Neural progenitor cell (in vitro differentiated cells): ENCODE measurements around the gene HTR6. TPM values are rescaled to one million over a fixed set of nuclear protein-coding genes. Genes with fewer than 3 reads are reported as not detected.

Experiments
- DNase-seq: peaks from one replicate; pipeline ENCODE4 v3.0.0-alpha.2; 2016; ENCODE audit warnings: low spot score
- H2AFZ ChIP-seq: fragments of 200-600 bp; sonication (generic); replicated peaks from 2 replicates; pipeline ENCODE4 v1.6.1; 2016; ENCODE audit warnings: antibody characterized with exemption
- H3F3A ChIP-seq: fragments of 200-600 bp; sonication (generic); 2 replicates; pipeline ENCODE4 v1.6.1; 2016; ENCODE audit warnings: antibody characterized with exemption, low read depth
- H3K27ac ChIP-seq: fragments of 200-600 bp; sonication (generic); 2 replicates; pipeline ENCODE4 v1.5.1; 2016; ENCODE audit warnings: mild to moderate bottlenecking
- H3K27me3 ChIP-seq: fragments of 200-600 bp; sonication (generic); 2 replicates; pipeline ENCODE4 v1.6.1; 2016; ENCODE audit warnings: mild to moderate bottlenecking, moderate library complexity
- H3K36me3 ChIP-seq: fragments of 200-600 bp; sonication (generic); 2 replicates; pipeline ENCODE4 v1.5.1; 2016
- H3K4me1 ChIP-seq: fragments of 200-600 bp; sonication (generic); 2 replicates; pipeline ENCODE4 v1.6.1; 2016; ENCODE audit warnings: mixed run types
- H3K4me2 ChIP-seq: fragments of 200-600 bp; sonication (generic); 2 replicates; pipeline ENCODE4 v1.6.1; 2016
- H3K4me3 ChIP-seq: fragments of 200-600 bp; sonication (generic); 2 replicates; pipeline ENCODE4 v1.5.1; 2016
- H3K79me2 ChIP-seq: fragments of 200-600 bp; sonication (generic); 2 replicates; pipeline ENCODE4 v1.6.1; 2016; ENCODE audit warnings: low read depth
- H3K9ac ChIP-seq: fragments of 200-600 bp; sonication (generic); 2 replicates; pipeline ENCODE4 v1.6.1; 2016
- H3K9me3 ChIP-seq: fragments of 200-600 bp; sonication (generic); 2 replicates; pipeline ENCODE4 v1.5.1; 2016; ENCODE audit warnings: low read depth
- H4K20me1 ChIP-seq: fragments of 200-600 bp; sonication (generic); 2 replicates; pipeline ENCODE4 v1.6.1; 2016; ENCODE audit warnings: low read depth
- H3K27ac Mint-ChIP-seq: 3 replicates; pipeline ENCODE4 v1.8.0; 2021; ENCODE audit warnings: mixed read lengths
- H3K27me3 Mint-ChIP-seq: 2 replicates; pipeline ENCODE4 v1.8.0; 2022; ENCODE audit warnings: low read depth, mild to moderate bottlenecking, inconsistent platforms, moderate library complexity, mixed read lengths; ENCODE audit not compliant: insufficient read depth
- H3K36me3 Mint-ChIP-seq: 3 replicates; pipeline ENCODE4 v1.8.0; 2021; ENCODE audit warnings: mixed read lengths
- H3K4me1 Mint-ChIP-seq: 3 replicates; pipeline ENCODE4 v1.8.0; 2021; ENCODE audit warnings: mixed read lengths
- H3K4me3 Mint-ChIP-seq: 3 replicates; pipeline ENCODE4 v1.8.0; 2021; ENCODE audit warnings: mild to moderate bottlenecking, moderate library complexity, mixed read lengths
- H3K9me3 Mint-ChIP-seq: 3 replicates; pipeline ENCODE4 v1.8.0; 2020; ENCODE audit warnings: mixed read lengths
- CTCF ChIP-seq: fragments of 200-600 bp; sonication (generic); IDR thresholded peaks from 2 replicates; pipeline ENCODE4 v1.5.1; 2017; ENCODE audit warnings: antibody characterized with exemption, mild to moderate bottlenecking
- EZH2 ChIP-seq: fragments of 200-600 bp; sonication (generic); IDR thresholded peaks from 2 replicates; pipeline ENCODE4 v1.6.1; 2017; ENCODE audit warnings: antibody characterized with exemption, mild to moderate bottlenecking, moderate library complexity
- EZH2phosphoT487 ChIP-seq: fragments of 200-600 bp; sonication (generic); IDR thresholded peaks from 2 replicates; pipeline ENCODE4 v1.6.1; 2017; ENCODE audit warnings: antibody characterized with exemption
- total RNA-seq: library from RNA; depleted of rRNA; stranded (reverse); fragments of >200 nt; gene quantifications from 2 replicates; pipeline ENCODE4 v1.2.3, GENCODE V29; 2015; ENCODE audit warnings: low replicate concordance

The HTR6 gene
- total RNA-seq, 1 donor from 2014 or later, result not detected

GRCh38 chr1:19712928-19713327 is 48.3 kb downstream of the HTR6 start:
- no peaks in the 10 kb centered on the region for H4K20me1 ChIP-seq
- no peak overlapping the region for H3K4me2 ChIP-seq
- no peak overlapping the region for H3K4me3 ChIP-seq
- H3K79me2 ChIP-seq, result no peaks in the 10 kb centered on the region
- no peak for DNase-seq
- TF ChIP-seq EZH2 (no peak), EZH2phosphoT487 (no peak), CTCF (no peak)
- H3K9me3 Mint-ChIP-seq, result no peaks in the 10 kb centered on the region
- H3F3A ChIP-seq, result no peaks in the 10 kb centered on the region
- no peak overlapping the region for H3K4me3 Mint-ChIP-seq
- no peak overlapping the region for H3K9ac ChIP-seq
- H3K27ac Mint-ChIP-seq, result no peak overlapping the region
- H2AFZ ChIP-seq, result no peak overlapping the region
- H3K27ac ChIP-seq, result no peak overlapping the region
- H3K4me1 ChIP-seq, result peaks cover 5% of the 10 kb centered on the region
- no peaks in the 10 kb centered on the region for H3K9me3 ChIP-seq
- peaks cover 29% of the 10 kb centered on the region for H3K4me1 Mint-ChIP-seq
- H3K27me3 ChIP-seq, result no peaks in the 10 kb centered on the region
- no peaks in the 10 kb centered on the region for H3K36me3 ChIP-seq
- peaks cover 18% of the 10 kb centered on the region for H3K27me3 Mint-ChIP-seq
- no peaks in the 10 kb centered on the region for H3K36me3 Mint-ChIP-seq

- Mint-ChIP-seq H3K36me3 (no peaks in the 10 kb centered on the region), H3K4me3 (peak overlapping the region; percentile 43), H3K27me3 (peaks cover 12% of the 10 kb centered on the region), H3K27ac (peak overlapping the region; percentile 25), H3K4me1 (peaks cover 14% of the 10 kb centered on the region), H3K9me3 (no peaks in the 10 kb centered on the region)
- H3K4me1 ChIP-seq, result no peaks in the 10 kb centered on the region
- H3K36me3 ChIP-seq, result no peaks in the 10 kb centered on the region
- H3K4me3 ChIP-seq, result no peak overlapping the region
- DNase-seq, result peak; percentile 98
- no peaks in the 10 kb centered on the region for H3K27me3 ChIP-seq
- H3K4me2 ChIP-seq, result peak overlapping the region; percentile 19
- no peak overlapping the region for H2AFZ ChIP-seq
- no peak overlapping the region for H3K9ac ChIP-seq
- no peaks in the 10 kb centered on the region for H3K9me3 ChIP-seq
- no peaks in the 10 kb centered on the region for H3F3A ChIP-seq
- H3K79me2 ChIP-seq, result no peaks in the 10 kb centered on the region
- no peak overlapping the region for H3K27ac ChIP-seq
- TF ChIP-seq EZH2 (no peak), CTCF (peak; percentile 95), EZH2phosphoT487 (no peak)
- H4K20me1 ChIP-seq, result no peaks in the 10 kb centered on the region
Measured at GRCh38 chr1:19715334-19716203, 50.9 kb downstream of the HTR6 start.

GRCh38 chr1:19717467-19717866 is 52.8 kb downstream of the HTR6 start:
- no peak overlapping the region for H3K4me3 ChIP-seq
- Mint-ChIP-seq H3K4me1 (peaks cover 9% of the 10 kb centered on the region), H3K27me3 (peaks cover 14% of the 10 kb centered on the region), H3K9me3 (no peaks in the 10 kb centered on the region), H3K27ac (no peak overlapping the region), H3K4me3 (peak overlapping the region; percentile 41), H3K36me3 (no peaks in the 10 kb centered on the region)
- no peak for DNase-seq
- no peaks in the 10 kb centered on the region for H3K79me2 ChIP-seq
- no peak overlapping the region for H3K4me2 ChIP-seq
- H3F3A ChIP-seq, result no peaks in the 10 kb centered on the region
- no peak for TF ChIP-seq CTCF
- TF ChIP-seq EZH2, result no peak
- no peaks in the 10 kb centered on the region for H3K36me3 ChIP-seq
- no peaks in the 10 kb centered on the region for H3K27me3 ChIP-seq
- H3K4me1 ChIP-seq, result no peaks in the 10 kb centered on the region
- H3K27ac ChIP-seq, result no peak overlapping the region
- H3K9ac ChIP-seq, result no peak overlapping the region
- no peak overlapping the region for H2AFZ ChIP-seq
- no peaks in the 10 kb centered on the region for H4K20me1 ChIP-seq
- H3K9me3 ChIP-seq, result no peaks in the 10 kb centered on the region
